Neural progenitor cell (in vitro differentiated cells): ENCODE measurements around the gene CENPX. TPM values are rescaled to one million over a fixed set of nuclear protein-coding genes. Genes with fewer than 3 reads are reported as not detected.

Source experiments
- DNase-seq: peaks from one replicate; pipeline ENCODE4 v3.0.0-alpha.2; 2016; ENCODE audit warnings: low spot score
- H2AFZ ChIP-seq: fragments of 200-600 bp; sonication (generic); replicated peaks from 2 replicates; pipeline ENCODE4 v1.6.1; 2016; ENCODE audit warnings: antibody characterized with exemption
- H3F3A ChIP-seq: fragments of 200-600 bp; sonication (generic); 2 replicates; pipeline ENCODE4 v1.6.1; 2016; ENCODE audit warnings: antibody characterized with exemption, low read depth
- H3K27ac ChIP-seq: fragments of 200-600 bp; sonication (generic); 2 replicates; pipeline ENCODE4 v1.5.1; 2016; ENCODE audit warnings: mild to moderate bottlenecking
- H3K27me3 ChIP-seq: fragments of 200-600 bp; sonication (generic); 2 replicates; pipeline ENCODE4 v1.6.1; 2016; ENCODE audit warnings: mild to moderate bottlenecking, moderate library complexity
- H3K36me3 ChIP-seq: fragments of 200-600 bp; sonication (generic); 2 replicates; pipeline ENCODE4 v1.5.1; 2016
- H3K4me1 ChIP-seq: fragments of 200-600 bp; sonication (generic); 2 replicates; pipeline ENCODE4 v1.6.1; 2016; ENCODE audit warnings: mixed run types
- H3K4me2 ChIP-seq: fragments of 200-600 bp; sonication (generic); 2 replicates; pipeline ENCODE4 v1.6.1; 2016
- H3K4me3 ChIP-seq: fragments of 200-600 bp; sonication (generic); 2 replicates; pipeline ENCODE4 v1.5.1; 2016
- H3K79me2 ChIP-seq: fragments of 200-600 bp; sonication (generic); 2 replicates; pipeline ENCODE4 v1.6.1; 2016; ENCODE audit warnings: low read depth
- H3K9ac ChIP-seq: fragments of 200-600 bp; sonication (generic); 2 replicates; pipeline ENCODE4 v1.6.1; 2016
- H3K9me3 ChIP-seq: fragments of 200-600 bp; sonication (generic); 2 replicates; pipeline ENCODE4 v1.5.1; 2016; ENCODE audit warnings: low read depth
- H4K20me1 ChIP-seq: fragments of 200-600 bp; sonication (generic); 2 replicates; pipeline ENCODE4 v1.6.1; 2016; ENCODE audit warnings: low read depth
- H3K27ac Mint-ChIP-seq: 3 replicates; pipeline ENCODE4 v1.8.0; 2021; ENCODE audit warnings: mixed read lengths
- H3K27me3 Mint-ChIP-seq: 2 replicates; pipeline ENCODE4 v1.8.0; 2022; ENCODE audit warnings: low read depth, mild to moderate bottlenecking, inconsistent platforms, moderate library complexity, mixed read lengths; ENCODE audit not compliant: insufficient read depth
- H3K36me3 Mint-ChIP-seq: 3 replicates; pipeline ENCODE4 v1.8.0; 2021; ENCODE audit warnings: mixed read lengths
- H3K4me1 Mint-ChIP-seq: 3 replicates; pipeline ENCODE4 v1.8.0; 2021; ENCODE audit warnings: mixed read lengths
- H3K4me3 Mint-ChIP-seq: 3 replicates; pipeline ENCODE4 v1.8.0; 2021; ENCODE audit warnings: mild to moderate bottlenecking, moderate library complexity, mixed read lengths
- H3K9me3 Mint-ChIP-seq: 3 replicates; pipeline ENCODE4 v1.8.0; 2020; ENCODE audit warnings: mixed read lengths
- EZH2 ChIP-seq: fragments of 200-600 bp; sonication (generic); IDR thresholded peaks from 2 replicates; pipeline ENCODE4 v1.6.1; 2017; ENCODE audit warnings: antibody characterized with exemption, mild to moderate bottlenecking, moderate library complexity
- EZH2phosphoT487 ChIP-seq: fragments of 200-600 bp; sonication (generic); IDR thresholded peaks from 2 replicates; pipeline ENCODE4 v1.6.1; 2017; ENCODE audit warnings: antibody characterized with exemption
- total RNA-seq: library from RNA; depleted of rRNA; stranded (reverse); fragments of >200 nt; gene quantifications from 2 replicates; pipeline ENCODE4 v1.2.3, GENCODE V29; 2015; ENCODE audit warnings: low replicate concordance
- TF ChIP-seq, protein P1 (sequence below): fragments of 200-600 bp; sonication (generic); IDR thresholded peaks from 2 replicates; pipeline ENCODE4 v1.5.1; 2017; ENCODE audit warnings: antibody characterized with exemption, mild to moderate bottlenecking

CENPX gene
- total RNA-seq, 1 donor from 2014 or later = 53.0 TPM

DNA sequence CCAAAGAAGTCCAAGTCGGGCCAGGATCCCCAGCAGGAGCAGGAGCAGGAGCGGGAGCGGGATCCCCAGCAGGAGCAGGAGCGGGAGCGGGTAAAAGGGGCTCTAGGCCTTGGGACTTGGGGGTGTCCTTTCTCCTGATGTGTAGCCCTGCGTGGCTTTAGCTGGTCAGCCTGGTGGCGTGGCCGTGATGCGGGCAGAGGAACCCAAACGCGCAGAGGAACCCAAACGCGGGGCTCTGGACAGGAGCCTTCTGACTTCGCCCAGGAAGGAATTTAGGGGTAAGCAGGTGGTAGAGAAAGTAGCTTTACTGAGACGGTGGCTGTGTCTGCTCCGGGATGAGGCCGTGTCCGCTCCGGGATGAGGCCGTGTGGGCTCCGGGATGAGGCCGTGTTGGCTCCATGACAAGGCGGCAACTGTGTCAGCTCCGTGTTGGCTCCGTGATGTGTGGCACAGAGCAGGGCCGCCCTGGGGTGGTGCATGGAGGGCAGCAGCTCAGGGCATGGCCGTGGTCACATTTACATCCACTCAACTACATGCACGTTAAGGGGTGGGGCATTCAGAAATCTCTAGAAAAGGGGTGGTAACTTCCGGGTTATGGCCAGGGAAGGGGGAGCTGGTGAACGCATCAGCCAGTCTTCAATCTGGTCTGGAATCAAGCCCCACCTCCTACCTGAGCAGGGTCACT is 25.8 kb downstream of the CENPX start:
- Histone ChIP-seq H3K4me2 (no peak overlapping the region), H3K27me3 (no peaks in the 10 kb centered on the region), H3K9me3 (no peaks in the 10 kb centered on the region), H3K79me2 (no peaks in the 10 kb centered on the region), H4K20me1 (no peaks in the 10 kb centered on the region), H3F3A (peaks cover 20% of the 10 kb centered on the region), H3K9ac (no peak overlapping the region), H3K4me1 (peaks cover 27% of the 10 kb centered on the region), H2AFZ (no peak overlapping the region), H3K36me3 (no peaks in the 10 kb centered on the region), H3K4me3 (no peak overlapping the region), H3K27ac (no peak overlapping the region)
- no peak overlapping the region for H3K27ac Mint-ChIP-seq
- DNase-seq = no peak
- H3K4me3 Mint-ChIP-seq = no peak overlapping the region
- TF ChIP-seq EZH2 (no peak), EZH2phosphoT487 (no peak)
- TF ChIP-seq, protein P1, sequence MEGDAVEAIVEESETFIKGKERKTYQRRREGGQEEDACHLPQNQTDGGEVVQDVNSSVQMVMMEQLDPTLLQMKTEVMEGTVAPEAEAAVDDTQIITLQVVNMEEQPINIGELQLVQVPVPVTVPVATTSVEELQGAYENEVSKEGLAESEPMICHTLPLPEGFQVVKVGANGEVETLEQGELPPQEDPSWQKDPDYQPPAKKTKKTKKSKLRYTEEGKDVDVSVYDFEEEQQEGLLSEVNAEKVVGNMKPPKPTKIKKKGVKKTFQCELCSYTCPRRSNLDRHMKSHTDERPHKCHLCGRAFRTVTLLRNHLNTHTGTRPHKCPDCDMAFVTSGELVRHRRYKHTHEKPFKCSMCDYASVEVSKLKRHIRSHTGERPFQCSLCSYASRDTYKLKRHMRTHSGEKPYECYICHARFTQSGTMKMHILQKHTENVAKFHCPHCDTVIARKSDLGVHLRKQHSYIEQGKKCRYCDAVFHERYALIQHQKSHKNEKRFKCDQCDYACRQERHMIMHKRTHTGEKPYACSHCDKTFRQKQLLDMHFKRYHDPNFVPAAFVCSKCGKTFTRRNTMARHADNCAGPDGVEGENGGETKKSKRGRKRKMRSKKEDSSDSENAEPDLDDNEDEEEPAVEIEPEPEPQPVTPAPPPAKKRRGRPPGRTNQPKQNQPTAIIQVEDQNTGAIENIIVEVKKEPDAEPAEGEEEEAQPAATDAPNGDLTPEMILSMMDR = no peak
- no peaks in the 10 kb centered on the region for H3K36me3 Mint-ChIP-seq
- H3K9me3 Mint-ChIP-seq = no peaks in the 10 kb centered on the region
- H3K27me3 Mint-ChIP-seq = peaks cover 2% of the 10 kb centered on the region
- H3K4me1 Mint-ChIP-seq = peaks cover 41% of the 10 kb centered on the region

DNA sequence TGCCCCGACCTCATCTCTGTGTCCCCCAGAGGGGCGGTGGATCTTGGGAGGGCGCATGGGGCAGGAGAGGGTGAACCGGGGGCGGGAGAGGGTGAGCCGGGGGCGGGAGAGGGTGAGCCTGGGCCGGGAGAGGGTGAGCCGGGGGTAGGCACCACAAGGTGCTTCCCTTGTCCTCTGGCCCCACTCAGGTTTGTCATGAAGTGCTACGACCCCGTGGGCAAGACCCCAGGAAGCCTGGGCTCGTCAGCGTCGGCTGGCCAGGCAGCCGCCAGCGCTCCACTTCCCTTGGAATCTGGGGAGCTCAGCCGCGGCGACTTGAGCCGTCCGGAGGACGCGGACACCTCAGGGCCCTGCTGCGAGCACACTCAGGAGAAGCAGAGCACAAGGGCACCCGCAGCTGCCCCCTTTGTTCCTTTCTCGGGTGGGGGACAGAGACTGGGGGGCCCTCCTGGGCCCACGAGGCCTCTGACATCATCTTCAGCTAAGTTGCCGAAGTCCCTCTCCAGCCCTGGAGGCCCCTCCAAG is 26.4 kb downstream of the CENPX start:
- DNase-seq = no peak
- peaks cover 33% of the 10 kb centered on the region for H3K4me1 ChIP-seq
- H3K4me3 Mint-ChIP-seq = no peak overlapping the region

DNA sequence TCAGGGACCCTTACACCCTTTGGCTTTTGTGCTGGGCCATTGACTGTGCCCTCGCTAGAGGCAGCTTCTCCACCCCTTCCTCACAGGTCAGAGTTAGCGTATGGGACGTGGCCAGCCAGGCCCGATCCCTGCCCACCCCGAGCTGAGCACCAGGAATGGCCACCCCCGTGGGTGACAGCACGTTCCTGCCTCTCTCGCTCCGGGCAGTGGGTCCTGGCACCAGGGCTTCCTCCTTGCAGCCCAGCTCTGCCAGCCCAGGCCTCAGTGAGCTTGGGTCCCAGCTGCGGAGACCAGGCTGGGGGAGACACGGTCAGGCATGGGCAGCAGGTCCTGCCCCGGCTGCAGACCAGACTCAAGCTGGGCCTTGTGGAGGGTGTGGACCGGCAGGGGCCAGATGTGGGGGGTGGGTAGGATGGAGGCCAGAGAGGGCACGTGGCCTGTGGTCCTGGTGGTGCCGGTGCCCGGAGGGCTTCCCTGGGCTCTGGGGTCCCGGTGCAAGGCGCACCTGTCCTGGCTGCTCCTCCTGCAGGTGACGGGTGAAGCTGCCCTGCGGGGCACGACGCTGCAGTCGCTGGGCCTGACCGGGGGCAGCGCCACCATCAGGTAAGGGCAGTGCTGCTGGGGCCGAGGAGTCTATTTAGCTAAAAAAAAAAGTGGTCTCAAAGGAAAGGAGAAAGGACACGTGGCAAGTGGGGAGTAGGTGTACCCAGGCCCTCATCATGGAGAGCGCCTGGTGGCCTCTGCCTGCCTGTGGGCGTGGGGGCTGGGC is 27.0 kb downstream of the CENPX start:
- H4K20me1 ChIP-seq = no peaks in the 10 kb centered on the region
- H3K36me3 ChIP-seq = no peaks in the 10 kb centered on the region
- peak overlapping the region; percentile 76 for H3K27ac Mint-ChIP-seq
- no peak overlapping the region for H3K9ac ChIP-seq
- TF ChIP-seq, protein P1 = no peak
- TF ChIP-seq EZH2phosphoT487 = no peak
- no peaks in the 10 kb centered on the region for H3K9me3 ChIP-seq
- no peak overlapping the region for H3K27ac ChIP-seq
- peaks cover 2% of the 10 kb centered on the region for H3K36me3 Mint-ChIP-seq
- no peak for DNase-seq
- peaks cover 45% of the 10 kb centered on the region for H3K4me1 Mint-ChIP-seq
- no peak overlapping the region for H3K4me3 ChIP-seq
- peaks cover 36% of the 10 kb centered on the region for H3K4me1 ChIP-seq
- no peak overlapping the region for H2AFZ ChIP-seq
- no peak overlapping the region for H3K4me2 ChIP-seq
- H3K79me2 ChIP-seq = peaks cover 4% of the 10 kb centered on the region
- peaks cover 3% of the 10 kb centered on the region for H3K27me3 Mint-ChIP-seq
- peaks cover 31% of the 10 kb centered on the region for H3F3A ChIP-seq
- H3K4me3 Mint-ChIP-seq = no peak overlapping the region
- H3K27me3 ChIP-seq = no peaks in the 10 kb centered on the region
- no peaks in the 10 kb centered on the region for H3K9me3 Mint-ChIP-seq

More for the DNA sequence above, 26.4 kb downstream of the CENPX start:
- no peaks in the 10 kb centered on the region for H4K20me1 ChIP-seq
- H2AFZ ChIP-seq = no peak overlapping the region
- Mint-ChIP-seq H3K27me3 (peaks cover 2% of the 10 kb centered on the region), H3K36me3 (no peaks in the 10 kb centered on the region), H3K9me3 (no peaks in the 10 kb centered on the region), H3K4me1 (peaks cover 42% of the 10 kb centered on the region), H3K27ac (peak overlapping the region; percentile 76)
- H3K4me3 ChIP-seq = no peak overlapping the region
- H3K79me2 ChIP-seq = no peaks in the 10 kb centered on the region
- H3K27ac ChIP-seq = peak overlapping the region; percentile 13
- no peak overlapping the region for H3K4me2 ChIP-seq
- TF ChIP-seq EZH2 = no peak
- no peak for TF ChIP-seq EZH2phosphoT487
- TF ChIP-seq, protein P1 = no peak
- no peaks in the 10 kb centered on the region for H3K27me3 ChIP-seq
- no peaks in the 10 kb centered on the region for H3K9me3 ChIP-seq
- no peaks in the 10 kb centered on the region for H3K36me3 ChIP-seq
- no peak overlapping the region for H3K9ac ChIP-seq
- peaks cover 26% of the 10 kb centered on the region for H3F3A ChIP-seq
